ENCODE measurements around the gene SACS.

DNA sequence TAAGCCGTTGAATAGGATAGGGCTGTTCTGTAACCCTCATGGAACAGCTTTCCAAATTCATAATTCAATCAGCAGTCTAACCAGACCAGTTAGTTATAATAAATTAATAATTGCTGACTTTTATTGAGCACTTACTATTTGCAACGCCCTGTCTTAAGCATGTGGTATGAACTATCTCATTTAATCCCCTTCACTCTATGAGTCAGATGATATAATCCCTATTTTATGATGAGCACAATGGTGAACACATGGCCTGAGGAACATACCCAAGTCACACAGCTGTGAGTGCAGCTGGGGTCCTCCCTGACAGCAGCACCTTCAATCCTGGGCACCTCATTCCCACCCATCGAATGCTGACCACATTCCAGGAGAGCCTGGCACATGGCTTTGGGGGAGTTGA, 28.0 kb upstream of the SACS start:
- TF ChIP-seq, protein P1, sequence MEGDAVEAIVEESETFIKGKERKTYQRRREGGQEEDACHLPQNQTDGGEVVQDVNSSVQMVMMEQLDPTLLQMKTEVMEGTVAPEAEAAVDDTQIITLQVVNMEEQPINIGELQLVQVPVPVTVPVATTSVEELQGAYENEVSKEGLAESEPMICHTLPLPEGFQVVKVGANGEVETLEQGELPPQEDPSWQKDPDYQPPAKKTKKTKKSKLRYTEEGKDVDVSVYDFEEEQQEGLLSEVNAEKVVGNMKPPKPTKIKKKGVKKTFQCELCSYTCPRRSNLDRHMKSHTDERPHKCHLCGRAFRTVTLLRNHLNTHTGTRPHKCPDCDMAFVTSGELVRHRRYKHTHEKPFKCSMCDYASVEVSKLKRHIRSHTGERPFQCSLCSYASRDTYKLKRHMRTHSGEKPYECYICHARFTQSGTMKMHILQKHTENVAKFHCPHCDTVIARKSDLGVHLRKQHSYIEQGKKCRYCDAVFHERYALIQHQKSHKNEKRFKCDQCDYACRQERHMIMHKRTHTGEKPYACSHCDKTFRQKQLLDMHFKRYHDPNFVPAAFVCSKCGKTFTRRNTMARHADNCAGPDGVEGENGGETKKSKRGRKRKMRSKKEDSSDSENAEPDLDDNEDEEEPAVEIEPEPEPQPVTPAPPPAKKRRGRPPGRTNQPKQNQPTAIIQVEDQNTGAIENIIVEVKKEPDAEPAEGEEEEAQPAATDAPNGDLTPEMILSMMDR (IDR thresholded peaks at IDR 0.05; ENCODE audit: low read depth, low read length, poor library complexity, severe bottlenecking) = no peak
- TF ChIP-seq EZH2phosphoT487 (IDR thresholded peaks at IDR 0.05; ENCODE audit: borderline replicate concordance, low read length) = no peak
